Keratinocyte (primary cell): ENCODE data around the gene SERTAD4.

ENCODE experiments used
- CTCF ChIP-seq, 3 experiments: IDR thresholded peaks in 1 of 3; conservative IDR thresholded peaks in 1 of 3; optimal IDR thresholded peaks in 1 of 3; 2 replicates in 2 of 3; 3 replicates in 1 of 3; pipeline versions ENCODE3 to v1.5.1; 2011; ENCODE audit warnings: low read length in 3 of 3, mild to moderate bottlenecking in 3 of 3, moderate library complexity in 2 of 3, control low read depth in 1 of 3, inconsistent platforms in 1 of 3; ENCODE audit not compliant: insufficient read depth in 2 of 3; ENCODE audit errors: extremely low read depth in 1 of 3
- EZH2 ChIP-seq: IDR thresholded peaks from one replicate; pipeline ENCODE4 v1.6.1; 2012; ENCODE audit warnings: inconsistent platforms, mild to moderate bottlenecking, low read length, moderate library complexity

GRCh38 chr1:210250998-210251679, 18.5 kb downstream of the SERTAD4 start:
- TF ChIP-seq CTCF (optimal IDR thresholded peaks at IDR 0.05 in 1 of 3, IDR thresholded peaks at IDR 0.05 in 1 of 3, conservative IDR thresholded peaks at IDR 0.05 in 1 of 3; ENCODE audit: extremely low read depth in 1 of 3, insufficient read depth in 2 of 3, low read length in 3 of 3) (no peak), EZH2 (no peak)
